Kidney (tissue), 14 donors: ENCODE data around the gene C4orf36. TPM values are rescaled to one million over a fixed set of nuclear protein-coding genes. Genes with fewer than 3 reads are reported as not detected.

Experiments used
- DNase-seq, 5 donors: peaks; one replicate each; pipeline ENCODE4 v3.0.0-alpha.2; 2013 to 2020
- FAIRE-seq: peaks from 2 replicates; lab custom pipeline; 2012; peaks lifted over from hg19 to GRCh38; lab: Jason Lieb, UNC
- H3K27ac ChIP-seq, 2 donors: one replicate each; pipeline ENCODE4 v1.7.0; 2013; ENCODE audit warnings: low read depth in 2 of 2, low read length in 2 of 2, inconsistent platforms in 1 of 2
- H3K27me3 ChIP-seq: one replicate; pipeline ENCODE4 v1.7.1; 2013; ENCODE audit warnings: low read length, inconsistent platforms; ENCODE audit not compliant: control insufficient read depth, insufficient read depth
- H3K36me3 ChIP-seq, 3 donors: one replicate each; pipeline versions ENCODE4 v1.7.0 to v1.7.1; 2013; ENCODE audit warnings: low read length in 3 of 3, control low read depth in 1 of 3, inconsistent platforms in 1 of 3; ENCODE audit not compliant: insufficient read depth in 3 of 3, control insufficient read depth in 2 of 3
- H3K4me1 ChIP-seq, 3 donors: one replicate each; pipeline versions ENCODE4 v1.7.0 to v1.7.1; 2013; ENCODE audit warnings: low read length in 3 of 3, inconsistent platforms in 1 of 3, low read depth in 1 of 3; ENCODE audit not compliant: control insufficient read depth in 2 of 3, insufficient read depth in 2 of 3
- H3K4me3 ChIP-seq, 3 donors: one replicate each; pipeline versions ENCODE4 v1.7.0 to v1.8.1; 2013; ENCODE audit warnings: low read length in 3 of 3, control low read depth in 1 of 3, inconsistent platforms in 1 of 3
- H3K9ac ChIP-seq, 3 donors: one replicate each; pipeline versions ENCODE4 v1.7.0 to v1.7.1; 2013; ENCODE audit warnings: low read length in 3 of 3, control low read depth in 1 of 3, inconsistent platforms in 1 of 3
- H3K9me3 ChIP-seq, 3 donors: one replicate each; pipeline versions ENCODE4 v1.7.0 to v1.7.1; 2013; ENCODE audit warnings: low read length in 3 of 3, control low read depth in 1 of 3, inconsistent platforms in 1 of 3; ENCODE audit not compliant: control insufficient read depth in 2 of 3, insufficient read depth in 1 of 3
- CTCF ChIP-seq: IDR thresholded peaks from 3 replicates; pipeline ENCODE4 v1.5.1; 2012; ENCODE audit warnings: mild to moderate bottlenecking, moderate library complexity, borderline replicate concordance; ENCODE audit not compliant: insufficient read depth; ENCODE audit errors: extremely low read depth
- intact Hi-C: fragments of 100-400 bp; cut with DNase I; formaldehyde crosslinking; loops from one replicate; pipeline ENCODE4 v1.11.1; 2022
- polyA plus RNA-seq: library from polyadenylated mRNA; stranded (reverse); fragments of 350-450 nt; fragmentation: Illumina TruSeq; extraction: RNeasy Lipid Tissue Mini Kit (QIAGEN cat#74804); gene quantifications from one replicate; pipeline ENCODE4 v1.2.3, GENCODE V29; 2014; ENCODE audit warnings: low read depth, low replicate concordance; ENCODE audit not compliant: insufficient read depth
- total RNA-seq: library from RNA; stranded (reverse); fragmentation: NEBNext Ultra II Directional; extraction: Animal tissue kit (Norgen Biotek cat#: 25700); gene quantifications from one replicate; pipeline ENCODE4 v1.2.1, GENCODE V29; 2021
- donor health status: control.
- donor health status: control.
- donor health status: control.
- donor health status: control.
- donor health status: control.
- donor health status: DM: yes; HTN: yes; CAD: no.
- donor health status: Normal renal cell carcinoma (clear cell type).

Gene C4orf36
- total and polyA plus RNA-seq, 2 donors from 2014 or later, result 2.0 TPM; not detected in 1

GRCh38 chr4:86910369-86910768 lies 18.1 kb upstream of the C4orf36 start:
- H3K27me3 ChIP-seq, result no peaks in the 10 kb centered on the region
- FAIRE-seq, result no peak
- intact Hi-C loops, result loop anchor here (10.0 kb wide), 1 partner anchor 324 kb away; no protein-coding TSS in a partner anchor
- H3K9me3 ChIP-seq, result no peaks in the 10 kb centered on the region
- H3K4me3 ChIP-seq, result no peak overlapping the region
- H3K9ac ChIP-seq, result no peak overlapping the region
- no peak for TF ChIP-seq CTCF
- no peak overlapping the region for H3K27ac ChIP-seq
- DNase-seq, result no peak
- H3K4me1 ChIP-seq, result peaks cover 0 to 5% (median 0%) of the 10 kb centered on the region in 3 donors
- H3K36me3 ChIP-seq, result no peaks in the 10 kb centered on the region

DNA sequence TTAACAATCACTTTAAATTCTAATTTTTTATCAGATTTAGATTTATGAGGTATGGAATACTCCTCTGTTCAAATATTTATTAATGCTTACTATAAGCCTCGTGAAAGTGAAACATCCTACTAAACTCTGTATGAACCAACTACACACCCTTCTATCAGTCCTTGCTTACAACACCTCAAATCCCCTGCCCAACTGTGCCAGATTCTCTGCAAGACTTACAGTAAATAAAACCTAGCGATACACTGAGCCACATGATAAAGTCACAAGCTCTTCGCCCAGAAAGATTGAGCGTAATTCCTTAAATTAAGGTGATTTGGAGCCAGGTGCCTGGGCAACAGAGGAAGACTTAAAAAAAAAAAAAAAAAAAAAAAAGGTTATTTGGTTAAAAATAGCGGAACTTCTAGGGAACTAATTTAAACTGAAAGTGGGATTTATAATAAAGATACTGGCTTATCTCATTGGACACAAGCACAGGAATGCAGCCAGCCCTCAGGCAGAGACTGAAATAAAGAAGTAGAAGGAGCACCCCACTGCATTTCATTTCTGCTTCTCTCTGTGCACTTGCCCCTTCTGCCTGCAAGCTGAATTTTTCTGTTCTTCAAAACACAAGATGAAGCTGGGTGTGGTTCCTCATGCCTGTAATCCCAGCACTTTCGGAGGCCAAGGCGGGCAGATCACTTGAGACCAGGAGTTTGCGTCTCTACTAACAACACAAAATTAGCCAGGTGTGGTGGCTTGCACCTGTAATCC lies 17.5 kb upstream of the C4orf36 start:
- Histone ChIP-seq H3K36me3 (no peaks in the 10 kb centered on the region), H3K4me3 (no peak overlapping the region), H3K9ac (no peak overlapping the region), H3K27ac (no peak overlapping the region), H3K4me1 (peaks cover 0 to 5% (median 0%) of the 10 kb centered on the region in 3 donors), H3K9me3 (no peaks in the 10 kb centered on the region), H3K27me3 (no peaks in the 10 kb centered on the region)
- FAIRE-seq (no peak), DNase-seq (no peak)
- intact Hi-C loops, result loop anchor here (10.0 kb wide), 1 partner anchor 325 kb away; no protein-coding TSS in a partner anchor
- no peak for TF ChIP-seq CTCF

DNA sequence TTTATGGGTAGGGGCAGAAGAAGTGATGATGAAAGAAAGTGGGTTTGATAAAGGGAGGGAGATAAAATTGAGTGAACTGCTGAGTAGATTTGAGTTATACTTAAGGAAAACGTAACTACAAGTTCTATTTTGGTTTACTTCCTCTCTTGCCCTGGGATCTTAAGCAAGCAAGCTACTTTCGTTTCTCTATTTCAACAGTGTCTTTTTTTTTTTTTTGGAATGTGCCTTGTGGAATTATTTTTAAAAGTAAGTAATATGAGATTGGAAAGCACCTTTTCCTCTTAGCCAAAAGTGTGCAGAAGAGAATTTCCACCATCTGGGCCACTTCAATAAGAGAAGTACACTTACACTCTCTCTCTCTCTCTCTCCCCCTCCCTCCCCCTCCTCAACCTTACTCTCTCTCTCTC lies 16.0 kb upstream of the C4orf36 start:
- DNase-seq (peak in 1 of 5 donors; percentile 45), FAIRE-seq (no peak)
- Histone ChIP-seq H3K9me3 (no peaks in the 10 kb centered on the region), H3K36me3 (no peaks in the 10 kb centered on the region), H3K27me3 (no peaks in the 10 kb centered on the region), H3K4me1 (peaks cover 0 to 5% (median 0%) of the 10 kb centered on the region in 3 donors), H3K9ac (no peak overlapping the region), H3K4me3 (peak overlapping the region in 1 of 3 donors; percentile 29), H3K27ac (peak overlapping the region; percentile 67 to 81)
- intact Hi-C loops, result no loop called here
- no peak for TF ChIP-seq CTCF
